ENCODE data around the gene PCDHB11. TPM values are rescaled to one million over a fixed set of nuclear protein-coding genes. Genes with fewer than 3 reads are reported as not detected.
"Not testable (repeated sequence)": the region's sequence is repeated elsewhere in the genome, so short reads cannot be mapped to it uniquely, and the experiment has no call there.

PCDHB11 gene
- total RNA-seq, 2 donors from 2014 or later: 2.6 to 4.7 TPM

DNA sequence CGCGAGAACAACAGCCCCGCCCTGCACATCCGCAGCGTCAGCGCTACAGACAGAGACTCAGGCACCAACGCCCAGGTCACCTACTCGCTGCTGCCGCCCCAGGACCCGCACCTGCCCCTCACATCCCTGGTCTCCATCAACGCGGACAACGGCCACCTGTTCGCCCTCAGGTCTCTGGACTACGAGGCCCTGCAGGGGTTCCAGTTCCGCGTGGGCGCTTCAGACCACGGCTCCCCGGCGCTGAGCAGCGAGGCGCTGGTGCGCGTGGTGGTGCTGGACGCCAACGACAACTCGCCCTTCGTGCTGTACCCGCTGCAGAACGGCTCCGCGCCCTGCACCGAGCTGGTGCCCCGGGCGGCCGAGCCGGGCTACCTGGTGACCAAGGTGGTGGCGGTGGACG is 16.1 kb downstream of the PCDHB11 start:
- Mint-ChIP-seq H3K36me3 (ENCODE audit: low read depth) (peaks cover 20% of the 10 kb centered on the region), H3K9me3 (peaks cover 39% of the 10 kb centered on the region)
- not testable (repeated sequence) for H3K4me1 Mint-ChIP-seq; H3K4me3 Mint-ChIP-seq; H3K4me1 ChIP-seq (ENCODE audit: control insufficient read depth, insufficient read depth, low read length); H3K27ac ChIP-seq (ENCODE audit: low read depth, low read length); H3K27ac Mint-ChIP-seq; H3K27me3 Mint-ChIP-seq (ENCODE audit: insufficient read depth); H3K9ac ChIP-seq (ENCODE audit: extremely low read depth, low read length, poor library complexity, severe bottlenecking); H3K27me3 ChIP-seq (ENCODE audit: control insufficient read depth, insufficient read depth, low read length, poor library complexity, severe bottlenecking); DNase-seq; H3K4me3 ChIP-seq (ENCODE audit: low read length); H3K36me3 ChIP-seq (ENCODE audit: control insufficient read depth, insufficient read depth, low read length)
- H3K9me3 ChIP-seq (ENCODE audit: control insufficient read depth, low read length): peaks cover 11% of the 10 kb centered on the region
- WGBS, 2 experiments (ENCODE audit: insufficient coverage in 1 of 2, insufficient read length in 1 of 2): 93% methylated on average over 9 to 28 of the region's 40 CpGs

DNA sequence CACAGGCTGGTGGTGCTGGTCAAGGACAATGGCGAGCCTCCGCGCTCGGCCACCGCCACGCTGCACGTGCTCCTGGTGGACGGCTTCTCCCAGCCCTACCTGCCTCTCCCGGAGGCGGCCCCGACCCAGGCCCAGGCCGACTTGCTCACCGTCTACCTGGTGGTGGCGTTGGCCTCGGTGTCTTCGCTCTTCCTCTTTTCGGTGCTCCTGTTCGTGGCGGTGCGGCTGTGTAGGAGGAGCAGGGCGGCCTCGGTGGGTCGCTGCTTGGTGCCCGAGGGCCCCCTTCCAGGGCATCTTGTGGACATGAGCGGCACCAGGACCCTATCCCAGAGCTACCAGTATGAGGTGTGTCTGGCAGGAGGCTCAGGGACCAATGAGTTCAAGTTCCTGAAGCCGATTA is 16.6 kb downstream of the PCDHB11 start:
- H3K27me3 Mint-ChIP-seq (ENCODE audit: insufficient read depth); H3K4me3 ChIP-seq (ENCODE audit: low read length); H3K4me1 Mint-ChIP-seq; H3K27ac ChIP-seq (ENCODE audit: low read depth, low read length); H3K36me3 ChIP-seq (ENCODE audit: control insufficient read depth, insufficient read depth, low read length); H3K27me3 ChIP-seq (ENCODE audit: control insufficient read depth, insufficient read depth, low read length, poor library complexity, severe bottlenecking); H3K4me1 ChIP-seq (ENCODE audit: control insufficient read depth, insufficient read depth, low read length); H3K9ac ChIP-seq (ENCODE audit: extremely low read depth, low read length, poor library complexity, severe bottlenecking); H3K4me3 Mint-ChIP-seq; H3K27ac Mint-ChIP-seq; DNase-seq: not testable (repeated sequence)
- peaks cover 17% of the 10 kb centered on the region for H3K36me3 Mint-ChIP-seq (ENCODE audit: low read depth)
- H3K9me3 Mint-ChIP-seq: peaks cover 36% of the 10 kb centered on the region
- 94 to 97% methylated on average over 6 to 18 of the region's 26 CpGs for WGBS, 2 experiments (ENCODE audit: insufficient coverage in 1 of 2, insufficient read length in 1 of 2)
- H3K9me3 ChIP-seq (ENCODE audit: control insufficient read depth, low read length): peaks cover 11% of the 10 kb centered on the region

DNA sequence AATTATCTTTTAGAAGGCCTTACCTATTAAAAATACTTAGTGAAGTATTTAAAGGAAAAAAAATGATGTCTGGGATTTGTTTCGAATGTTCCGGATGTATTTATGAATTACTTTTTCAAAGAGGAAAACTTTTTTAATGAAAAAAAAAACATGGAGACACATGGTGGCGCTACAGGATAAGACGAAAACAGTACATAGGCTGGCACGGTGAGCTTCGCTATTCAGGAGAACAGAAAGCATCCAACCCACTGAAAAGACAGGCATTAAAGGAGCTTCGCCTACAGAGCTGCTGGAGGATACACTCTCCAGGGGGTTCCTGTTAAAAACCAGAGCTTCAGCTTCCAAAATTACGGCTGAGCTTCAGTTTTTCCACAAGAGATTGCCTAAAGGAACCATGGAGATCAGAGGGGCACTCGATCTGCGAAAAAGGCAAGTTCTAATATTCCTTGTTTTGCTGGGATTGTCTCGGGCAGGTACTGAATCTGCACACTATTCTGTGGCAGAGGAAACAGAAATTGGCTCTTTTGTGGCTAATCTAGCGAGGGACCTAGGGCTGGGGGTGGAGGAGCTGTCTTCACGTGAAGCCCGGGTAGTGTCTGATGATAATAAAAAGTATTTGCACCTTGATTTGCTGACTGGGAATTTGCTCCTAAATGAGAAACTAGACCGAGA is 23.8 kb downstream of the PCDHB11 start, which contains the start of gene PCDHB14:
PCDHB14 (plus strand) TSS at position 232 of the 672 bp plus-strand sequence; CDS start at position 395, 163 bp downstream.
- H3K27me3 Mint-ChIP-seq (ENCODE audit: insufficient read depth): no peaks in the 10 kb centered on the region
- peaks cover 5% of the 10 kb centered on the region for H3K36me3 Mint-ChIP-seq (ENCODE audit: low read depth)
- no peak within 1 kb of the TSS for H3K27ac Mint-ChIP-seq
- H3K27ac ChIP-seq (ENCODE audit: low read depth, low read length): no peak within 1 kb of the TSS
- H3K9ac ChIP-seq (ENCODE audit: extremely low read depth, low read length, poor library complexity, severe bottlenecking): no peak within 1 kb of the TSS
- H3K4me1 ChIP-seq (ENCODE audit: control insufficient read depth, insufficient read depth, low read length): no peaks in the 10 kb centered on the region
- peak within 1 kb of the TSS; percentile 27 for H3K4me3 ChIP-seq (ENCODE audit: low read length)
- peaks cover 17% of the 10 kb centered on the region for H3K9me3 Mint-ChIP-seq
- H3K36me3 ChIP-seq (ENCODE audit: control insufficient read depth, insufficient read depth, low read length): no peaks in the 10 kb centered on the region
- H3K4me3 Mint-ChIP-seq: peak within 1 kb of the TSS; percentile 32
- whole genome bisulfite sequencing, 2 experiments (ENCODE audit: insufficient coverage in 1 of 2, insufficient read length in 1 of 2): 48 to 51% methylated on average over 14 to 15 of the region's 15 CpGs
- H3K9me3 ChIP-seq (ENCODE audit: control insufficient read depth, low read length): peaks cover 11% of the 10 kb centered on the region
- peaks cover 4% of the 10 kb centered on the region for H3K4me1 Mint-ChIP-seq
- no peaks in the 10 kb centered on the region for H3K27me3 ChIP-seq (ENCODE audit: control insufficient read depth, insufficient read depth, low read length, poor library complexity, severe bottlenecking)
- DNase-seq: peak; percentile 72
- TF ChIP-seq, protein P1, sequence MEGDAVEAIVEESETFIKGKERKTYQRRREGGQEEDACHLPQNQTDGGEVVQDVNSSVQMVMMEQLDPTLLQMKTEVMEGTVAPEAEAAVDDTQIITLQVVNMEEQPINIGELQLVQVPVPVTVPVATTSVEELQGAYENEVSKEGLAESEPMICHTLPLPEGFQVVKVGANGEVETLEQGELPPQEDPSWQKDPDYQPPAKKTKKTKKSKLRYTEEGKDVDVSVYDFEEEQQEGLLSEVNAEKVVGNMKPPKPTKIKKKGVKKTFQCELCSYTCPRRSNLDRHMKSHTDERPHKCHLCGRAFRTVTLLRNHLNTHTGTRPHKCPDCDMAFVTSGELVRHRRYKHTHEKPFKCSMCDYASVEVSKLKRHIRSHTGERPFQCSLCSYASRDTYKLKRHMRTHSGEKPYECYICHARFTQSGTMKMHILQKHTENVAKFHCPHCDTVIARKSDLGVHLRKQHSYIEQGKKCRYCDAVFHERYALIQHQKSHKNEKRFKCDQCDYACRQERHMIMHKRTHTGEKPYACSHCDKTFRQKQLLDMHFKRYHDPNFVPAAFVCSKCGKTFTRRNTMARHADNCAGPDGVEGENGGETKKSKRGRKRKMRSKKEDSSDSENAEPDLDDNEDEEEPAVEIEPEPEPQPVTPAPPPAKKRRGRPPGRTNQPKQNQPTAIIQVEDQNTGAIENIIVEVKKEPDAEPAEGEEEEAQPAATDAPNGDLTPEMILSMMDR (conservative IDR thresholded peaks at IDR 0.05): peak; percentile 80

DNA sequence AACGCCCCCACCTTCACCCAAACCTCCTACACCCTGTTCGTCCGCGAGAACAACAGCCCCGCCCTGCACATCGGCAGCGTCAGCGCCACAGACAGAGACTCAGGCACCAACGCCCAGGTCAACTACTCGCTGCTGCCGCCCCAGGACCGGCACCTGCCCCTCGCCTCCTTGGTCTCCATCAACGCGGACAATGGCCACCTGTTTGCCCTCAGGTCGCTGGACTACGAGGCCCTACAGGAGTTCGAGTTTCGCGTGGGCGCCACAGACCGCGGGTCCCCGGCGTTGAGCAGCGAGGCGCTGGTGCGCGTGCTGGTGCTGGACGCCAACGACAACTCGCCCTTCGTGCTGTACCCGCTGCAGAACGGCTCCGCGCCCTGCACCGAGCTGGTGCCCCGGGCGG is 25.4 kb downstream of the PCDHB11 start:
- H3K27me3 Mint-ChIP-seq (ENCODE audit: insufficient read depth); DNase-seq; H3K4me3 ChIP-seq (ENCODE audit: low read length); H3K9me3 ChIP-seq (ENCODE audit: control insufficient read depth, low read length); H3K36me3 ChIP-seq (ENCODE audit: control insufficient read depth, insufficient read depth, low read length); H3K36me3 Mint-ChIP-seq (ENCODE audit: low read depth); H3K27ac Mint-ChIP-seq; H3K4me1 ChIP-seq (ENCODE audit: control insufficient read depth, insufficient read depth, low read length); H3K27ac ChIP-seq (ENCODE audit: low read depth, low read length); H3K4me1 Mint-ChIP-seq; H3K9ac ChIP-seq (ENCODE audit: extremely low read depth, low read length, poor library complexity, severe bottlenecking); H3K27me3 ChIP-seq (ENCODE audit: control insufficient read depth, insufficient read depth, low read length, poor library complexity, severe bottlenecking); H3K4me3 Mint-ChIP-seq: not testable (repeated sequence)
- H3K9me3 Mint-ChIP-seq: peaks cover 15% of the 10 kb centered on the region
- 95 to 100% methylated on average over 2 to 26 of the region's 40 CpGs for WGBS, 2 experiments (ENCODE audit: insufficient coverage in 1 of 2, insufficient read length in 1 of 2)

DNA sequence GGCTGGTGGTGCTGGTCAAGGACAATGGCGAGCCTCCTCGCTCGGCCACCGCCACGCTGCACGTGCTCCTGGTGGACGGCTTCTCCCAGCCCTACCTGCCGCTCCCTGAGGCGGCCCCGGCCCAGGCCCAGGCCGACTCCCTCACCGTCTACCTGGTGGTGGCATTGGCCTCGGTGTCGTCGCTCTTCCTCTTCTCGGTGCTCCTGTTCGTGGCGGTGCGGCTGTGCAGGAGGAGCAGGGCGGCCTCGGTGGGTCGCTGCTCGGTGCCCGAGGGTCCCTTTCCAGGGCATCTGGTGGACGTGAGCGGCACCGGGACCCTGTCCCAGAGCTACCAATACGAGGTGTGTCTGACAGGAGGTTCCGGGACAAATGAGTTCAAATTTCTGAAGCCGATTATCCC is 26.0 kb downstream of the PCDHB11 start:
- not testable (repeated sequence) for H3K4me1 ChIP-seq (ENCODE audit: control insufficient read depth, insufficient read depth, low read length); H3K4me3 Mint-ChIP-seq; H3K27ac ChIP-seq (ENCODE audit: low read depth, low read length); H3K27ac Mint-ChIP-seq; H3K27me3 ChIP-seq (ENCODE audit: control insufficient read depth, insufficient read depth, low read length, poor library complexity, severe bottlenecking); H3K9ac ChIP-seq (ENCODE audit: extremely low read depth, low read length, poor library complexity, severe bottlenecking); H3K4me3 ChIP-seq (ENCODE audit: low read length); H3K36me3 Mint-ChIP-seq (ENCODE audit: low read depth); H3K27me3 Mint-ChIP-seq (ENCODE audit: insufficient read depth); H3K9me3 ChIP-seq (ENCODE audit: control insufficient read depth, low read length); H3K4me1 Mint-ChIP-seq; DNase-seq; H3K36me3 ChIP-seq (ENCODE audit: control insufficient read depth, insufficient read depth, low read length)
- WGBS, 2 experiments (ENCODE audit: insufficient coverage in 1 of 2, insufficient read length in 1 of 2): 90 to 94% methylated on average over 7 to 27 of the region's 30 CpGs
- H3K9me3 Mint-ChIP-seq: peaks cover 15% of the 10 kb centered on the region

Measured in endodermal cell (in vitro differentiated cells).